BE2C (cell line): Measurements from ENCODE around the gene ITPKA.

Experiments used
- DNase-seq: peaks from one replicate; pipeline ENCODE4 v3.0.0-alpha.2; 2020
- H3K27me3 ChIP-seq: fragments of 250-450 bp; sonication (Bioruptor Pico); 2 replicates; pipeline ENCODE4 v1.5.1; 2020; ENCODE audit warnings: mild to moderate bottlenecking
- H3K36me3 ChIP-seq: fragments of 250-450 bp; sonication (Bioruptor Pico); 2 replicates; pipeline ENCODE4 v1.5.1; 2020; ENCODE audit warnings: mild to moderate bottlenecking
- H3K4me1 ChIP-seq: fragments of 250-450 bp; sonication (Bioruptor Pico); 2 replicates; pipeline ENCODE4 v1.5.1; 2020
- H3K4me3 ChIP-seq: 2 replicates; pipeline ENCODE4 v1.5.1; 2011; ENCODE audit warnings: low read depth, low read length
- H3K9me3 ChIP-seq: fragments of 250-450 bp; sonication (Bioruptor Pico); 2 replicates; pipeline ENCODE4 v1.5.1; 2020
- CTCF ChIP-seq: IDR thresholded peaks from 2 replicates; pipeline ENCODE4 v1.5.1; 2012; ENCODE audit warnings: mild to moderate bottlenecking, low read depth, low read length

The ITPKA gene

GRCh38 chr15:41480396-41481140, 13.1 kb upstream of the ITPKA start:
- TF ChIP-seq CTCF = no peak
- Histone ChIP-seq H3K4me3 (no peak overlapping the region), H3K4me1 (no peaks in the 10 kb centered on the region), H3K36me3 (peaks cover 46% of the 10 kb centered on the region), H3K27me3 (no peaks in the 10 kb centered on the region), H3K9me3 (no peaks in the 10 kb centered on the region)
- DNase-seq = no peak

- no peak overlapping the region for H3K4me3 ChIP-seq
- TF ChIP-seq CTCF = no peak
- H3K36me3 ChIP-seq = peaks cover 29% of the 10 kb centered on the region
- no peaks in the 10 kb centered on the region for H3K4me1 ChIP-seq
- H3K9me3 ChIP-seq = no peaks in the 10 kb centered on the region
- no peak for DNase-seq
- no peaks in the 10 kb centered on the region for H3K27me3 ChIP-seq
Measured at GRCh38 chr15:41482110-41482877, 11.4 kb upstream of the ITPKA start.

- no peak for DNase-seq
- H3K36me3 ChIP-seq = peaks cover 23% of the 10 kb centered on the region
- no peaks in the 10 kb centered on the region for H3K27me3 ChIP-seq
- H3K4me1 ChIP-seq = no peaks in the 10 kb centered on the region
- no peak for TF ChIP-seq CTCF
- H3K9me3 ChIP-seq = no peaks in the 10 kb centered on the region
- H3K4me3 ChIP-seq = no peak overlapping the region
Measured at GRCh38 chr15:41483115-41483514, 10.6 kb upstream of the ITPKA start.

- Histone ChIP-seq H3K9me3 (no peaks in the 10 kb centered on the region), H3K36me3 (peaks cover 23% of the 10 kb centered on the region), H3K4me1 (no peaks in the 10 kb centered on the region), H3K4me3 (no peak overlapping the region), H3K27me3 (no peaks in the 10 kb centered on the region)
- no peak for DNase-seq
- no peak for TF ChIP-seq CTCF
Measured at GRCh38 chr15:41483519-41483918, 10.2 kb upstream of the ITPKA start.

GRCh38 chr15:41484937-41485625, 8.6 kb upstream of the ITPKA start:
- TF ChIP-seq CTCF = no peak
- no peak for DNase-seq

More at GRCh38 chr15:41484937-41485625, 8.6 kb upstream of the ITPKA start:
- H3K4me3 ChIP-seq = no peak overlapping the region
- H3K36me3 ChIP-seq = peaks cover 14% of the 10 kb centered on the region
- H3K4me1 ChIP-seq = no peaks in the 10 kb centered on the region
- H3K27me3 ChIP-seq = no peaks in the 10 kb centered on the region
- no peaks in the 10 kb centered on the region for H3K9me3 ChIP-seq
